ENCODE measurements around the gene PCYOX1L.

DNA sequence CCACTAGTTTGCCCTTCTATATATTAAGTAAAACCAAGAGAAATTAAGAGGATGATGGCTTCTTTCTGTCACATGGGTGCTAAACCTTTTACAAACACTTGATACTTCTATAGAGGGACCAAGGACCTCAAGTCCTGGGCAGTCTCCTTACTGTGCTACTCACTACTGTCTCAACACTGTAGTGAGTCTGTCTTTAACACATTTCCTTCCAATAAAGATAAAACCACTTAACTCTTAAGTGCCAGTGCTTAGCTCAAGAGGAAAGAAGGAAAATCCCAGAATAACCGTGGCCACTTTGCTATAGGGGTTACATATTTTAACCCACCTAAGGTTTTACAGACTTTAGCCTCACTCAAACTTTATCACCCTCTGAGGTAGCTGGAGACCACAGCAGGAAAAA is 16.9 kb upstream of the PCYOX1L start:
- TF ChIP-seq, protein P1, sequence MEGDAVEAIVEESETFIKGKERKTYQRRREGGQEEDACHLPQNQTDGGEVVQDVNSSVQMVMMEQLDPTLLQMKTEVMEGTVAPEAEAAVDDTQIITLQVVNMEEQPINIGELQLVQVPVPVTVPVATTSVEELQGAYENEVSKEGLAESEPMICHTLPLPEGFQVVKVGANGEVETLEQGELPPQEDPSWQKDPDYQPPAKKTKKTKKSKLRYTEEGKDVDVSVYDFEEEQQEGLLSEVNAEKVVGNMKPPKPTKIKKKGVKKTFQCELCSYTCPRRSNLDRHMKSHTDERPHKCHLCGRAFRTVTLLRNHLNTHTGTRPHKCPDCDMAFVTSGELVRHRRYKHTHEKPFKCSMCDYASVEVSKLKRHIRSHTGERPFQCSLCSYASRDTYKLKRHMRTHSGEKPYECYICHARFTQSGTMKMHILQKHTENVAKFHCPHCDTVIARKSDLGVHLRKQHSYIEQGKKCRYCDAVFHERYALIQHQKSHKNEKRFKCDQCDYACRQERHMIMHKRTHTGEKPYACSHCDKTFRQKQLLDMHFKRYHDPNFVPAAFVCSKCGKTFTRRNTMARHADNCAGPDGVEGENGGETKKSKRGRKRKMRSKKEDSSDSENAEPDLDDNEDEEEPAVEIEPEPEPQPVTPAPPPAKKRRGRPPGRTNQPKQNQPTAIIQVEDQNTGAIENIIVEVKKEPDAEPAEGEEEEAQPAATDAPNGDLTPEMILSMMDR (conservative IDR thresholded peaks at IDR 0.05; ENCODE audit: low read length) = no peak
- TF ChIP-seq EZH2phosphoT487 (IDR thresholded peaks at IDR 0.05; ENCODE audit: borderline replicate concordance) = no peak

Measured in Loucy (cell line).